Neuronal stem cell (in vitro differentiated cells): ENCODE data around the gene FOXD1.

Experiments
- DNase-seq: peaks from one replicate; pipeline ENCODE4 v3.0.0-alpha.2; 2013; ENCODE audit warnings: low spot score
- H2AFZ ChIP-seq: one replicate; pipeline ENCODE4 v1.6.1; 2013; ENCODE audit warnings: mild to moderate bottlenecking, low read length, inconsistent platforms
- H2AK5ac ChIP-seq: 2 replicates; pipeline ENCODE4 v1.6.1; 2013; ENCODE audit warnings: low read depth, mild to moderate bottlenecking, inconsistent platforms, low read length, moderate library complexity, mixed read lengths
- H2BK120ac ChIP-seq: 2 replicates; pipeline ENCODE4 v1.6.1; 2013; ENCODE audit warnings: low read depth, mild to moderate bottlenecking, inconsistent platforms, low read length, moderate library complexity, mixed read lengths
- H2BK12ac ChIP-seq: one replicate; pipeline ENCODE4 v1.6.1; 2013; ENCODE audit warnings: low read length, inconsistent platforms
- H2BK15ac ChIP-seq: 2 replicates; pipeline ENCODE4 v1.6.1; 2013; ENCODE audit warnings: mild to moderate bottlenecking, low read length, inconsistent platforms, mixed read lengths
- H2BK5ac ChIP-seq: one replicate; pipeline ENCODE4 v1.6.1; 2013; ENCODE audit warnings: inconsistent platforms, mild to moderate bottlenecking, low read length, moderate library complexity
- H3K14ac ChIP-seq: one replicate; pipeline ENCODE4 v1.6.1; 2013; ENCODE audit warnings: low read length, inconsistent platforms
- H3K18ac ChIP-seq: 2 replicates; pipeline ENCODE4 v1.6.1; 2013; ENCODE audit warnings: low read length, inconsistent platforms
- H3K23ac ChIP-seq: 2 replicates; pipeline ENCODE4 v1.6.1; 2013; ENCODE audit warnings: low read depth, mild to moderate bottlenecking, mixed read lengths, low read length, inconsistent platforms; ENCODE audit not compliant: poor library complexity
- H3K27ac ChIP-seq: replicated peaks from 3 replicates; pipeline ENCODE4 v1.5.1; 2013; ENCODE audit warnings: low read length, inconsistent platforms
- H3K27me3 ChIP-seq, 3 experiments: 2 replicates each; pipeline ENCODE4 v1.6.1; 2013; ENCODE audit warnings: low read length in 3 of 3, mild to moderate bottlenecking in 2 of 3, inconsistent platforms in 1 of 3, low read depth in 1 of 3, mixed read lengths in 1 of 3, moderate library complexity in 1 of 3; ENCODE audit not compliant: control insufficient read depth in 3 of 3, insufficient read depth in 3 of 3
- H3K36me3 ChIP-seq, 2 donors: replicated peaks in 1 of 2; 2 replicates each; pipeline ENCODE4 v1.6.1; 2013; ENCODE audit warnings: low read length in 2 of 2; ENCODE audit not compliant: control insufficient read depth in 2 of 2, insufficient read depth in 2 of 2
- H3K4ac ChIP-seq: 2 replicates; pipeline ENCODE4 v1.6.1; 2013; ENCODE audit warnings: inconsistent platforms, mild to moderate bottlenecking, low read length, moderate library complexity
- H3K4me1 ChIP-seq, 2 donors: 1 replicate in 1 of 2; 2 replicates in 1 of 2; pipeline ENCODE4 v1.6.1; 2013; ENCODE audit warnings: low read length in 2 of 2, low read depth in 1 of 2; ENCODE audit not compliant: control insufficient read depth in 2 of 2, insufficient read depth in 1 of 2
- H3K4me2 ChIP-seq: one replicate; pipeline ENCODE4 v1.6.1; 2013; ENCODE audit warnings: mild to moderate bottlenecking, low read length, inconsistent platforms; ENCODE audit not compliant: insufficient read depth, poor library complexity, severe bottlenecking
- H3K4me3 ChIP-seq, 2 donors: 2 replicates each; pipeline ENCODE4 v1.5.1; 2013; ENCODE audit warnings: low read length in 2 of 2, mild to moderate bottlenecking in 2 of 2, inconsistent platforms in 1 of 2, moderate library complexity in 1 of 2
- H3K79me1 ChIP-seq: one replicate; pipeline ENCODE4 v1.6.1; 2013; ENCODE audit warnings: low read depth, mild to moderate bottlenecking, inconsistent platforms, low read length, moderate library complexity
- H3K9ac ChIP-seq: one replicate; pipeline ENCODE4 v1.6.1; 2013; ENCODE audit warnings: mild to moderate bottlenecking, low read depth, low read length, inconsistent platforms; ENCODE audit not compliant: poor library complexity
- H3K9me3 ChIP-seq, 2 donors: replicated peaks in 1 of 2; 2 replicates each; pipeline versions ENCODE3 to v1.6.1; 2013; ENCODE audit warnings: low read length in 2 of 2, mild to moderate bottlenecking in 2 of 2, inconsistent platforms in 1 of 2, low read depth in 1 of 2, mixed read lengths in 1 of 2, moderate library complexity in 1 of 2; ENCODE audit not compliant: control insufficient read depth in 2 of 2, insufficient read depth in 1 of 2
- H4K8ac ChIP-seq: one replicate; pipeline ENCODE4 v1.6.1; 2013; ENCODE audit warnings: low read depth, mild to moderate bottlenecking, inconsistent platforms, low read length, moderate library complexity
- H4K91ac ChIP-seq: one replicate; pipeline ENCODE4 v1.6.1; 2013; ENCODE audit warnings: low read length, low read depth, mild to moderate bottlenecking, inconsistent platforms; ENCODE audit not compliant: poor library complexity
- WGBS, 2 donors: extraction: QIAGEN DNeasy Blood & Tissue Kit; methylation state at CpG; one replicate each; pipeline ENCODE4 v1.1.7; 2013; ENCODE audit warnings: missing lambda C conversion rate in 2 of 2, mixed read lengths in 1 of 2; ENCODE audit not compliant: insufficient read length in 2 of 2, insufficient replicate concordance in 1 of 2; ENCODE audit errors: extremely low coverage in 2 of 2; 5-methylcytosine and 5-hydroxymethylcytosine counted together

FOXD1 gene

GRCh38 chr5:73480500-73480899 is 31.9 kb upstream of the FOXD1 start:
- Histone ChIP-seq H4K8ac (no peak overlapping the region), H3K4ac (no peak overlapping the region), H3K18ac (no peak overlapping the region), H3K27me3 (peaks cover 0 to 30% (median 0%) of the 10 kb centered on the region in 3 experiments), H2AFZ (no peak overlapping the region), H2BK12ac (no peak overlapping the region), H3K36me3 (no peaks in the 10 kb centered on the region), H3K4me2 (no peak overlapping the region), H2BK15ac (no peak overlapping the region), H3K9me3 (no peaks in the 10 kb centered on the region), H3K9ac (no peak overlapping the region), H3K4me3 (no peak overlapping the region), H4K91ac (no peak overlapping the region), H2BK5ac (no peak overlapping the region), H3K27ac (no peak overlapping the region), H3K4me1 (no peaks in the 10 kb centered on the region), H3K79me1 (no peaks in the 10 kb centered on the region), H2BK120ac (no peak overlapping the region), H2AK5ac (no peak overlapping the region), H3K23ac (no peak overlapping the region), H3K14ac (no peak overlapping the region)
- WGBS, 2 donors: no CpG with 5 or more reads among the region's 1 CpG
- DNase-seq: no peak

DNA sequence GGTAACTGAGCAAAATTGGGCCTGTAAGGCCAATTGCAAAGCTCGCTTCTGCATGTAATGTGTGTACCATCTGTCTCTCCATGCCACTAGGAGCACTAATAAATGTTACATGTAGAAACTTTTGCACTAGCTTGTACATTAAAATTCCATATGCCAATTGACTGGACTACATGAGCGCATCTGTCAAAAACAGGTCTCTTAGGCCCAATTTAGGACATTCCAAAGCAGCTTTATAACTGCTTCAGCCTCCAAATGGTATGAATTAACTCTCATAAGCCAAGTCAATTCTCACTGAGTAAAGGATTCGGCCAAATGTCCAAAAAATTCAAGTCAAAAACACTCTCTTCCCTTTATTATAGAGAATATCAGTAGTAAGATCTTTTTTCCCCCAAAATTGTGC is 23.5 kb upstream of the FOXD1 start:
- no CpG with 5 or more reads among the region's 3 CpGs for WGBS, 2 donors
- H4K91ac ChIP-seq: no peak overlapping the region
- H3K4me3 ChIP-seq: no peak overlapping the region
- H2BK12ac ChIP-seq: no peak overlapping the region
- H2BK5ac ChIP-seq: no peak overlapping the region
- no peak overlapping the region for H2AFZ ChIP-seq
- no peak overlapping the region for H2AK5ac ChIP-seq
- no peak for DNase-seq
- no peak overlapping the region for H3K9ac ChIP-seq
- H3K14ac ChIP-seq: no peak overlapping the region
- H2BK15ac ChIP-seq: no peak overlapping the region
- H3K79me1 ChIP-seq: no peaks in the 10 kb centered on the region
- H2BK120ac ChIP-seq: no peak overlapping the region
- no peak overlapping the region for H3K4ac ChIP-seq
- no peaks in the 10 kb centered on the region for H3K9me3 ChIP-seq
- no peak overlapping the region for H3K27ac ChIP-seq
- no peaks in the 10 kb centered on the region for H3K4me1 ChIP-seq
- no peak overlapping the region for H3K23ac ChIP-seq
- no peaks in the 10 kb centered on the region for H3K36me3 ChIP-seq
- H3K4me2 ChIP-seq: no peak overlapping the region
- H3K18ac ChIP-seq: no peak overlapping the region
- H3K27me3 ChIP-seq: peaks cover 0 to 7% (median 0%) of the 10 kb centered on the region in 3 experiments
- no peak overlapping the region for H4K8ac ChIP-seq

DNA sequence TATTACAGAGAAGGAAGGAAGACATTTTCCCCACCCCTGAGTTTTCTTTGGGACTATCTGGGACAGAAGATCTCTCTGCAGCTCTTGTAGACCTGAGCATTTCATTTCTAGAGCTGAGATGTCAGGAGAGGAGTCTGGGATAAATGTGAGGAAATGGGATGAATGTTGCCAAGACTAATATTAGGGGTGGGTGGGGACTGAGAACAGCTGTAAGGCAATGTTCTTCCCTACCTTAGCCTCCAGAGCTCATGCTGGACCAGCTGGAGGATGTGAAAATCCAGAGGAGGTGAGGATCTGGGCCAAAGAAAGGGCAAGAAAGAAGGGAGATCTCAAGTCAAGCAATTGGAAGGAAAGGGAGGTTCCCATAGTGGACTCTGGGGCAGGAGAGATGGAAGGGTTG is 23.1 kb upstream of the FOXD1 start:
- Histone ChIP-seq H4K8ac (no peak overlapping the region), H3K79me1 (no peaks in the 10 kb centered on the region), H3K4me3 (no peak overlapping the region), H3K14ac (no peak overlapping the region), H3K36me3 (no peaks in the 10 kb centered on the region), H3K4ac (no peak overlapping the region), H4K91ac (no peak overlapping the region), H3K23ac (no peak overlapping the region), H2BK12ac (no peak overlapping the region), H3K4me1 (no peaks in the 10 kb centered on the region), H3K9me3 (no peaks in the 10 kb centered on the region), H2AK5ac (no peak overlapping the region), H2BK5ac (no peak overlapping the region), H2BK15ac (no peak overlapping the region), H3K18ac (no peak overlapping the region), H3K4me2 (no peak overlapping the region), H2BK120ac (no peak overlapping the region), H3K27ac (no peak overlapping the region), H3K27me3 (peaks cover 0 to 7% (median 0%) of the 10 kb centered on the region in 3 experiments), H3K9ac (no peak overlapping the region), H2AFZ (no peak overlapping the region)
- no peak for DNase-seq

DNA sequence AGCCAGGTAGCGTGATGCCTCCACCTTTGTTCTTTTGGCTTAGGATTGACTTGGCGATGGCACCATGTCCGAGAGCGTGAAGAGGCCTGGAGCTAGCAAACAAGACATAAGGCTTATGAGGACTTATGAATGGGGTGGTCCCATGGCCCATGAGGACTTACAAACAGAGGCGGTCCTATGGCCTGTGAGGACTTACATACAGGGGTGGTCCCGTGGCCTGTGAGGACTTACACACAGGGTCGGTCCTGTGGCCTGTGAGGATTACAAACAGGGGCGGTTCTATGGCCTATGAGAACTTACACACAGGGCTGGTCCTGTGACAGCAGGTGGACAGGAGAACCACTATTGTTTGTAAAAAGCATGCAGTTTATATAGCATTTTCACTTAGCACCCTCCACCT is 21.3 kb upstream of the FOXD1 start:
- H2BK5ac ChIP-seq: no peak overlapping the region
- no peak overlapping the region for H3K14ac ChIP-seq
- H2BK15ac ChIP-seq: no peak overlapping the region
- no peaks in the 10 kb centered on the region for H3K9me3 ChIP-seq
- WGBS, 2 donors: no CpG with 5 or more reads among the region's 8 CpGs
- DNase-seq: no peak
- no peak overlapping the region for H3K4me3 ChIP-seq
- H2AK5ac ChIP-seq: no peak overlapping the region
- H3K36me3 ChIP-seq: no peaks in the 10 kb centered on the region
- H4K8ac ChIP-seq: no peak overlapping the region
- H3K9ac ChIP-seq: no peak overlapping the region
- no peak overlapping the region for H3K4me2 ChIP-seq
- H3K4me1 ChIP-seq: no peaks in the 10 kb centered on the region
- H3K4ac ChIP-seq: no peak overlapping the region
- no peak overlapping the region for H4K91ac ChIP-seq
- H3K79me1 ChIP-seq: no peaks in the 10 kb centered on the region
- H3K27ac ChIP-seq: no peak overlapping the region
- no peak overlapping the region for H2AFZ ChIP-seq
- H3K27me3 ChIP-seq: peaks cover 0 to 12% (median 0%) of the 10 kb centered on the region in 3 experiments
- no peak overlapping the region for H2BK120ac ChIP-seq
- H3K18ac ChIP-seq: no peak overlapping the region
- no peak overlapping the region for H3K23ac ChIP-seq
- H2BK12ac ChIP-seq: no peak overlapping the region
